Activated naive CD4-positive, alpha-beta T cell treated with anti-CD3 and anti-CD28 coated beads for 36 hours (primary cell): ENCODE measurements around the gene CTRB1. TPM values are rescaled to one million over a fixed set of nuclear protein-coding genes. Genes with fewer than 3 reads are reported as not detected.

Experiments used
- total RNA-seq, 2 experiments: library from RNA; stranded (reverse); gene quantifications; one replicate each; pipeline ENCODE4 v1.2.3, GENCODE V29; 2021

Gene CTRB1
- total RNA-seq, 2 experiments from 2014 or later = not detected

Other genes with a start within 250 kb of the CTRB1 start
- gene WDR59, start 233.9 kb upstream of the CTRB1 start, total RNA-seq = 10 to 100 TPM; 47.8 to 55.6 TPM
- 10 to 100 TPM; 35.3 to 35.7 TPM for gene ZNRF1, start 220.0 kb upstream of the CTRB1 start, total RNA-seq
- gene LDHD, start 102.2 kb upstream of the CTRB1 start, total RNA-seq = under 1 TPM; 0.33 to 0.42 TPM
- 10 to 100 TPM; 20.2 to 20.9 TPM for gene ZFP1, start 70.5 kb upstream of the CTRB1 start, total RNA-seq
- gene CTRB2, start 11.8 kb upstream of the CTRB1 start, total RNA-seq = not detected
- under 1 TPM; 0.67 to 0.81 TPM for gene BCAR1, start 32.6 kb downstream of the CTRB1 start, total RNA-seq
- gene CFDP1, start 214.5 kb downstream of the CTRB1 start, total RNA-seq = 10 to 100 TPM; 37.2 to 44.1 TPM
- gene TMEM170A, start 245.7 kb downstream of the CTRB1 start, total RNA-seq = 10 to 100 TPM; 18.8 to 19.0 TPM